Left cardiac atrium (tissue), 4 donors: ENCODE results near the gene FRYL. TPM values are rescaled to one million over a fixed set of nuclear protein-coding genes. Genes with fewer than 3 reads are reported as not detected.
A peak's percentile ranks its signal among the peaks of the same experiment; 100 is the strongest.
"Not testable (repeated sequence)": the region's sequence is repeated elsewhere in the genome, so short reads cannot be mapped to it uniquely, and the experiment has no call there.

ENCODE experiments used
- ATAC-seq, 2 donors: fragments of 200-7000 bp; cut with Tn5 transposase; one replicate each; pipeline ENCODE4 v1.9.1; 2020; ENCODE audit warnings: mild to moderate bottlenecking in 2 of 2, moderate library complexity in 2 of 2
- DNase-seq: peaks from one replicate; pipeline ENCODE4 v3.0.0-alpha.2; 2020
- intact Hi-C, 2 donors: fragments of 100-400 bp; cut with DNase I; formaldehyde crosslinking; loops; one replicate each; pipeline versions ENCODE4 v1.14.1 to v1.15.1; 2022 to 2023
- long read RNA-seq: library from polyadenylated mRNA; unstranded; transcript quantifications from one replicate; pipeline ENCODE4 v2.0.0, GENCODE V29; 2021
- total RNA-seq, 2 donors: library from RNA; stranded (reverse); fragmentation: NEBNext Ultra II Directional; extraction: Animal tissue kit (Norgen Biotek cat#: 25700); gene quantifications; one replicate each; pipeline ENCODE4 v1.2.1, GENCODE V29; 2021
- donor health status: DM: no; HTN: yes; CAD: no.
- donor health status: DM: no; HTN: yes; CAD: no; lungs with severe emphysema.
- donor health status: DM: yes; HTN: yes; CAD: no.
- donor health status: Dilated cardiomyopathy.

The FRYL gene
- total RNA-seq: 10 to 100 TPM; 38.8 to 41.3 TPM
- long read RNA-seq, partial matches to known transcripts: 1 of 5 reads
- long read RNA-seq, other reads (novel, unspliced or antisense): 4 of 5 reads

DNA sequence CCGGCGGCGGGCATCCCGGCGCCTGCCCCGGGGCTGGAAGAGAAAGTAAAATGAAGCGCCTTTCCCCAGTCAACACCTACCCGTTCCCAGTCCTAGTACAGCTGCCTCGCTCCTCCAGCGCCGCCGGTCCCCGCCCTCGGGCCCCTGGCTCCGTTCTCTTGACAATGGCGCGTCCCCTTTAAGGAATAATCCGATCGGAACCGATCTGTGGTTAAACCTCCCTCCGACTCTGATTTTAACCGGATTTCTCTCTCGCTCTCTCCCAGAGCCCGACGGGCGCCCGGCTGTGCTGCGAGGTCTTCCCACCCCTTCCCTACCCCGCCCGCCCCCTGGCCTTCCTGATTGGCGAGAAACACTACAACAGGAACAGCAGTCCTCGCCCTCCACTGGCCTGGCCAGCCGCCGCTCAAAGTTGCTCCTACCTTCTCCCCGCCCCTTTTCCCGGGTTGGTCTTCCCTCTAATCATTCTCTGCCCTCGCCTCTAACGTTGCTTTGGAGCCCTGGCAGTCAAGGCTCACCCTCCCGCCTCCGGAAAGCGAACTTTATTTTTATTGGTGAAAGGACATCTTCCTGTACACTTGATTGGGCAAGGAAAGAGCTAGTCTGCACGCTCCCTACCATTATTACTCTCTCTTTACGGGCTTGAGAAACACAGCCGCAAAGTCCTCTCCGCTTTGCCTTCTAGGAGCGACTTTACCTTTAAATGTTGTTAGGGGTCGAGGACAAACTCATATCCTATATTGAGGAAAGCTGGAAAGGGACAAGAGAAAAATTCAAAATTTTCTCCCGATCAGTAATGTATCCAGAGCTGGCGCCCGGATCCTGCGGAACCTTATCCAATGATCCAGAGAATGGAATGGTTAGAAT is at the start of gene FRYL:
TSS of gene FRYL (minus strand) at position 282 of the 867 bp plus-strand sequence. CDS start 145,869 bp downstream, outside the sequence.
- DNase-seq (peak; percentile 99), ATAC-seq (peak; percentile 93 to 96)
- intact Hi-C loops: loop anchor here (1.0 to 10.0 kb wide), 3 partner anchors 51 to 195 kb away; partner anchors contain the start of gene OCIAD1 (in 1 of the 2)

DNA sequence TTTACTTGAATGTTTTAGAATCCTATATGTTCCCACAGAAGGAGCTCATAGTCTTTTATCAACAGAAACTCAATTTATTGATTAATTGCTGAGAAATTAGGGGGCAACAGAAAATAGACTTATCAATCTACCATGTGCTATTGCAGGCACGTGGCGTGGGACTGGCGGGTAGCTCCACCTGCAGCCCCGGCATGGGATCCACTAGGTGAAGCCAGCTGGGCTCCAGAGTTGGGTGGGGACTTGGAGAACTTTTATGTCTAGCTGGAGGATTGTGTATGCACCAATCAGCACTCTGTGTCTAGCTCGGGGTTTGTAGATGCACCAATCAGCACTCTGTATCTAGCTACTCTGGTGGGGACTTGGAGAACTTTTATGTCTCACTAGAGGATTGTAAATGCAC is 47.5 kb upstream of the FRYL start:
- ATAC-seq (no peak), DNase-seq (no peak)
- intact Hi-C loops: no loop called here

DNA sequence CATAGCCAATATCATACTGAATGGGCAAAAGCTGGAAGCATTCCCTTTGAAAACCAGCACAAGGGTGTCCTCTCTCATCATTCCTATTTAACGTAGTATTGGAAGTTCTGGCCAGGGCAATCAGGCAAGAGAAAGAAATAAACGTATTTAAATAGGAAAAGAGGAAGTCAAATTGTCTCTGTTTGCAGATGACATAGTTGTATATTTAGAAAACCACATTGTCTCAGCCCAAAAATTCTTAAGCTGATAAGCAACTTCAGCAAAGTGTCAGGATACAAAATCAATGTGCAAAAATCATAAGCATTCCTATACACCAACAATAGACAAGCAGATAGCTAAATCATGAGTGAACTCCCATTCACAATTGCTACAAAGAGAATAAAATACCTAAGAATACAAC is 41.4 kb upstream of the FRYL start:
- intact Hi-C loops, DNase-seq, ATAC-seq: not testable (repeated sequence)

DNA sequence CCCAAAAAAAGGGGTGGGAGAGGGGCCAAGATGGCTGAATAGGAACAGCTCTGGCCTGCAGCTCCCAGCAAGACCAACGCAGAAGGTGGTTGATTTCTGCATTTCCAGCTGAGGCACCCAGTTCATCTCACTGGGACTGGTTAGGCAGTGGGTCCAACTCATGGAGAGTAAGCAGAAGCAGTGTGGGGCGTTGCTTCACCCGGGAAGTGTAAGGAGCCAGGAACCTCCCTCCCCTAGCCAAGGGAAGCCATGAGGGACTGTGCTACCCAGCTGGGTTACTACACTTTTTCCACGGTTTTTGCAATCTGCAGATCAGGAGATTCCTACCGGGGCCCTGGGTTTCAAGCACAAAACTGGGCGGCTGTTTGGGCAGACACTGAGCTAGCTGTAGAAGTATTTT is 36.9 kb upstream of the FRYL start:
- intact Hi-C loops: no loop called here
- DNase-seq (no peak), ATAC-seq (peak in 1 of 2 donors; percentile 34)

DNA sequence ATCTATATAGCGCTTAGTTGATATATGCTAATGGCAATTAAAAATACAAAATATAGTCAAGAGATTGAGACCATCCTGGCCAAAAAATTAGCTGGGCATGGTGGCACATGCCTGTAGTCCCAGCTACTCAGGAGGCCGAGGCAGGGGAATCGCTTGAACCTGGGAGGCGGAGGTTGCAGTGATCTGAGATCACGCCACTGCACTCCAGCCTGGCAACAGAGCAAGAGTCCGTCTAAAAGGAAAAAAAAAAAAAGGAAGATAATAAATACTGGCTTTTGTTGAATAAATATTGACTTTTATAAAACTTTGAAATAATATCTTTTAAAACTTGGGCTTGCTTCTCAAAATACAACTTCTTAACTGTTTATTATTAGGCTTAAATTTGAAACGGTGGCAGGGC is 36.2 kb upstream of the FRYL start:
- intact Hi-C loops: not testable (repeated sequence)

DNA sequence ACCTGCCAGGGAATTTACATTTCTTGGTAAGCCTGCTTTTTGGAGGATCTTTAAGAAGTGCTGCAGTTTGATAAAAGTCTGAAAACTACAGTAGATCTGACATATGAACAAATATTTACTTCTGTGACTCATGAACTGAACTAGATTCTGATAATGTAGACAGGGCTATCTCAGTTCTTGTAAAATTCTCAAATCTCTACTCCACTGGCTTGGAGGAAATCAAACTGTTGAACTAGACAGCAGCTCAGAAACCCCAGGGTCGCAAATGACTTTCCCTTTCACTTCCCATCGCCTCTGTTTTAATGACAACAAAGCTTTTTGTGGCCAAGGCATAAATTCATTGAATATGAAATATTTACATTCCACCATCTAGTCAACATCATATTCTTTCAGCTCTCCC is 35.4 kb upstream of the FRYL start:
- intact Hi-C loops: no loop called here
- ATAC-seq (no peak), DNase-seq (no peak)

More for the DNA sequence above, 36.2 kb upstream of the FRYL start:
- not testable (repeated sequence) for ATAC-seq, DNase-seq

DNA sequence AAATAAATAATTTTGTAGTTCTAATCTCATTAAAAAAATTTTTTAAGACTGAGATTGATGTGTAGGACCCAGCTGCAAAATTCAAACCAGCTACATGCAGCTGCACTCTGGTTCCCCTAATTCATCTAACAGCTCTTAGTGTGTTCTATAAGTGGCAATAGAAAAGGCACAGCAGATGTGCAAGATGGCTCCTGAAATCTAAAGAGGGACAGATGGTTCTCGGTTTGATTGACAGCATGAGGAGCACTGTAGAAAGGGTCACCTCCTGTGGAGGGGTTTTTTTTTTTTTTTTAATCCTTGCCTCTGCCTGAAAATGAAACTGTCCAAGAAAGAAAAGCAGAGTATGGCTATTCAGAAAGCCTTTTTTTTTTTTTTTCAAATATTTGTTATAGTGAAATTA is 33.9 kb upstream of the FRYL start:
- ATAC-seq: no peak
- intact Hi-C loops: no loop called here

DNA sequence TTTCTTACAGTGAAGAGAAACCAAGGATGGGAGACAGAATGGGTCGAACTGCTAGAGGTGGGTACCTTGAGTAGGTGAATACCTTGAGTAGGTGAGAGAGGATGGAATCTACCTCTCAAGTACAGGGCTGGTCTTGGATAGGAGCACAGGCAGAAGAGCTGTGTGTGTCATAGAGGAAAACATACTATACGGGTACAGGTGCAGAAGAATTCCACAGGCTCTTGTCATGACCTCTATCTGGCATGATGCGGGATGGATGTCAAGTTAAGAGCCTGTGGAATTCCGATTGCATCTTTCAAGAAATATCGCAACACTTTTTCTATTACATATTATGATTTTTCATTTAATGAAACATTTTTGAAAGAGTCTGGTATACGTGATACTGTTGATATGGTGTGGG is 32.8 kb upstream of the FRYL start:
- DNase-seq (no peak), ATAC-seq (no peak)
- intact Hi-C loops: no loop called here

More for the DNA sequence above, 33.9 kb upstream of the FRYL start:
- no peak for DNase-seq

DNA sequence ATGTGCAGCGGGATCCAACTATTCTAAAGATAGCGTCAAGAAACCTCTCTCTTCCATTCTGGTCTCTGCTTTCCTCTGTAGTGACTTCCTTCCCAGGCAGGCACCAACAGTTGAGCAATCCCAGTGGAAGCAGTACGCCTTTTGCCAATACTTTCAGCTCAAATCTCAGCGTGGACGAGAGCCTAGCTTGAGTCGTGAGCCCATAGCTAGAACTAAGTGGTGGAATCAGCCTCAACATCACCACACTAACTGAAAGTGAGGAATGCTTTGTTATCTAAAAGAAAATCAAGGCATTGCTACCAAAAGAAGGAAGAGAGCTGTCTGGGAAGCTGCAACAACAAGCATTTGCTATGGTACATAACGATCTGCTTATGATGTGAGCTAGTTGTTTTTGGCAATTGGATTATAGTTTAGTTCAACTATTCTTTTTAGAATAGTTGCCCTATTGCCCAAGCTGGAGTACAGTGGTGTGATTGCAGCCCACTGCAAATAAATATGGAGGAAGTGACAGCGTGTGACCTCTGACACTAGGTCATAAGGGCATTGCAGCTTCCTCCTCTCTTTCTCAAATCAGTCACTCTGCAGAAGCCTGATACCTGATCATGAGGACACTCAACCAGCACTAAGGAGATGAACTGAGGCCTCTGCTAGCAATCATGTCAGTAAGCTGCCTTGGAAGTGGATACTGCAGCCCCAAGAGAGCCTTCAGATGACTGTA is 24.7 kb upstream of the FRYL start:
- ATAC-seq: no peak
- no peak for DNase-seq
- intact Hi-C loops: no loop called here

DNA sequence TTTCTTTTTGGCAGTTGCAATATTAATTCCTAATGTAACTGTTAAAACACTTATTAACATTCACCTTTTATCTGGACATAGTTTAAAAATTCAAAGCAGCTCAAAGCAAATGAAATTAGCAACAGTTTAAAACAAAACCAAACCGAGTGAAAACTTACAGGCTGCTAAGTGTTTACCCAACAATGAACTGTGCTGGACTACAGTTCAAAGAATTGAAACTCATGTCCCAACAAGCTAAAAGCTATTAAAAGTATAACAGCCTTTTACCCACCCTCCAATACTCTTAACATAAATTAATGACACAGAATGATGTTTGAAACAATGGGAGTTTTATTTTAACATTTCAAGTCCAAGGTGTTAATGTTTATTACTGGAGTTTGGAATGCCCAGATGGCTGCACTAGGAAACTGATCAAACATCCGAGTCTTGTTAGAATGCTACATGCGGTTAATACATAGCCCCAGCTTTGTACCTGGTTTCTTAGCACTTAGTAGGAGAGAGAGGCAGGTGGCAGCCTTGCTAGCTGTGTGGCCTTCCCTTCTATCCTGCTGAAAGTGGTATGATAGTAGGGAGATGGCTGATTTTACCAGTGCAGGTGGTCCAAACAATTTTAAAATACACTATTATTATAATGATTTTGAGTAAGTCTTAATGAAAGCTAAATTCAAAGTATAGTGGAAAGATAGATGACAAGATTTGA is 21.1 kb upstream of the FRYL start:
- intact Hi-C loops: no loop called here
- DNase-seq (no peak), ATAC-seq (no peak)

DNA sequence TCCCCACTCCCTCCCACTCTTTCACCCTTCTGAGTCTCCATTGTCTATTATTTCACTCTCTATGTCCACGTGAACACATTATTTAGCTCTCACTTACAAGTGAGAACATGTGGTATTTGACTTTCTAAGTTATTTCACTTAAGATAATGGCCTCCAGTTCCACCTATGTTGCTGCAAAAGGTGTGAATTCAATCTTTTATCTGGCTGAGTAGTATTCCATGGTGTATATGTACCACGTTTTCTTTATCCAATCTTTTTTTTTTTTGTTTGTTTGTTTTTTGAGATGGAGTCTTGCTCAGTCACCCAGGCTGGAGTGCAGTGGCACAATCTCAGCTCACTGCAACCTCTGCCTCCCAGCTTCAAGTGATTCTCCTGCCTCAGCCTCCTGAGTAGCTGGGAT is 20.1 kb upstream of the FRYL start:
- ATAC-seq, intact Hi-C loops, DNase-seq: not testable (repeated sequence)

DNA sequence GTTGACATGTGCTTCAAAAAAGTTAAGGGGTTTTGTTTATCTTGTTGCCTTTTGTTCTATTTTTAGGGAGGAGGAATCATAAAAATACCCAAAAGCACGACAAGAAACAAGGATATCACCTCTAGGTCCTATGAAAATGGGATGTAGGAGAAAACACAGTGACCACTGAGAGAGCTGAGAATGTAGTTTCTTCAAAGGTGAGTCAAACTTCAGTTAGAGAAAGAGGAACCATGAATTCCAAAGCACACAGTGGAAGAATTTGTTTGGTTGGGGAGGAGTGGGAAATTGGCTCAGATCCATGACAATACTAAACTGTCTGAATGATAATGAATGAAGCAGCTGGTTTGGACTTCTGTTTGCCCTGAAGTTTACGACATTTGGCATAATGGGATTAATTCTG is 19.1 kb upstream of the FRYL start:
- intact Hi-C loops: no loop called here
- ATAC-seq (no peak), DNase-seq (no peak)

DNA sequence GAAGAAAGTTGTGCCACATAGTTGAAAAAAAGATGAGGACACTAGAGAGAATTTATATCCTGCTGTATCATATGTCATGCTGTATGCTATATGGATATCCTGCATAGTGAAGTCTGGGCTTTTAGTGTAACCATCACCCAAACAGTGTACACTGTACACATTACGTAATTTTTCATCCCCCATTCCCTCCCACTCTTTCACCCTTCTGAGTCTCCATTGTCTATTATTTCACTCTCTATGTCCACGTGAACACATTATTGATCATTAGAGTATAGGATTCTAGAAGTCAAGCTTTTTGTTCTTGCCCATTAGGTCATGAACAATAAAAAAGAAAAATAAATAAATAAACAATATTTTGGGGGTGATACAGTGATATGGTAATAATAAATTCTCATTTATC is 18.0 kb upstream of the FRYL start:
- ATAC-seq (no peak), DNase-seq (no peak)
- intact Hi-C loops: no loop called here

DNA sequence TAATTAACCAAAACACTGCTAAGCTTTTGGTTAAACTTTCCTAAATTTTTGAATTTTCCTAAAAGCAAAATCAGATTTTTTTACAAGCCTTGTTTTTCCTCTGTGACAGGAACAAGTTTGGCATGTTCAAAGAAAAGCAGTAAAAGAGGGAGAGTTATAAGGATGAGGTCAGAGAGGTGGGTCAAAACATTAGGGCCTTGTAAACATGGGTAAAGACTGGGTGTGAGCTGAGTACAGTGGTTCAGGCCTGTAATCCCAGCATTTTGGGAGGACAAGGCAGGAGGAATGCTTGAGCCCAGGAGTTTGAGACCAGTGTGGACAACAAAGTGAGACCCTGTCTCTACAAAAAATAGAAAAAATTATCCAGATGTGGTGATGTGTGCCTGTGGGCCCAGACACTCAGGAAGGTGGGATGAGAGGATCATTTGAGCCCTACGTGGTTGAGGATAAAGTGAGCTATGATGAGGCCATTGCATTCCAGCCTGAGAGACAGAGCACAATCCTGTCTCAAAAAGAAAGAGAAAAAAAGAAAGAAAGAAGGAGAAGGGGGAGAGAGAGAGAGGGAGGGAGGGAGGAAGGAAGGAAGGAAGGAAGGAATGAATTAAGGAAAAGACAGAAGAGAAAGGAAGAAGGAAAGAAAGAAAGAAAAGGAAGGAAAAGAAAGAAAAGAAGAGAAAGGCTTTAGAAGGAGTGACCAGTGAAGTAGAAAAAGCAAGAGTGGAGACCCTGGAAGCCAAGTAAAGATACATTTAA is 17.0 kb upstream of the FRYL start:
- intact Hi-C loops: no loop called here
- no peak for ATAC-seq
- DNase-seq: no peak

DNA sequence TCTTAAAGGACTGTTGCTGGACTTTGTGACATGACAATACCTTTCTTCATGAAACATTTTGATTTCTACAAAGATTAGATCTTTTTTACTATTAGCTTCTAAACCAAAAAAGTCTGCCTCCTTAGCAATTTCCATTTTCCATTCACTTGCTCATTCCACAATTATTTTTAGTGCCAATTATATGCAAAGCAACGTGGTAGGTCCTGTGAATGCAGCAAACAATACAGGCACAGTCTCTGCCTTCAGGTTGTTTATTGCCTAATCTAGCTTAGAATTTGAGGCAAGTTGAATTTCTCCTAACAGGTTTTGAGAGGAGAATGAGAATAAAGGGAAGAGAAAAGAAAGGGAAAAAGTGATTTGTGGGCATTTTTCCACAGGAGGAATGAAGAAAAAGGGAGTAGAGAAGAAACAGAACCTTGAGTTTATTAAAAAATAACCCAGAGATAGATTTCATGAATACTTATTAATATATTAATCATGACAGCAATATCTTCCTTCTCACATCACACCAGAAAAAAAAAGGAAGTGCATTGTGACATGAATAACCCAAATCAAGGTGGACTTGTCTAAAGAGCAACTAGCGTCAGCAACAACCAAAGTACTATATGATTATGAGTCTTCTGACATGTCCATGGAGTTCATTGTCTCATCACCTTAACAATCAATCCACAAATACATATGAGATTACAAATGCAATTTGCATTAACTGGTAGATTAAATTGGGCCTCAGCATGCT is 16.3 kb upstream of the FRYL start:
- ATAC-seq (no peak), DNase-seq (no peak)
- intact Hi-C loops: no loop called here

DNA sequence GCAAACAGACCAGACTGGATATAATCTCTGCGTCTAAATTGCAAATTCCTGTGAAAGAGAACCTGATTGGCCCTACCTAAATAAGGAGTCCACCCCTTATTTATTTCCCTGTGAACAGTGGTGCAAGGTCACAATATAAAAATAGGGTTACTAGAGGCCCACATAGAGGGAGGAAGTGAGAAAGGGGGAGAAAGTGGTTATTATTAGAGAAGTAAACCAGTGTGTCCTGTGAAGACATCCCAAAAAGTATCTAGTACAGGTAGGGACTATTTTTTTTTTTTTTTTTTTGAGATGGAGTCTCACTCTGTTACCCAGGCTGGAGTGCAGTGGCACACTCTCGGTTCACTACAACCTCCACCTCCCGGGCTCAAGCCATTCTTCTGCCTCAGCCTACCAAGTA is 15.0 kb upstream of the FRYL start:
- intact Hi-C loops: no loop called here
- no peak for ATAC-seq
- DNase-seq: no peak

DNA sequence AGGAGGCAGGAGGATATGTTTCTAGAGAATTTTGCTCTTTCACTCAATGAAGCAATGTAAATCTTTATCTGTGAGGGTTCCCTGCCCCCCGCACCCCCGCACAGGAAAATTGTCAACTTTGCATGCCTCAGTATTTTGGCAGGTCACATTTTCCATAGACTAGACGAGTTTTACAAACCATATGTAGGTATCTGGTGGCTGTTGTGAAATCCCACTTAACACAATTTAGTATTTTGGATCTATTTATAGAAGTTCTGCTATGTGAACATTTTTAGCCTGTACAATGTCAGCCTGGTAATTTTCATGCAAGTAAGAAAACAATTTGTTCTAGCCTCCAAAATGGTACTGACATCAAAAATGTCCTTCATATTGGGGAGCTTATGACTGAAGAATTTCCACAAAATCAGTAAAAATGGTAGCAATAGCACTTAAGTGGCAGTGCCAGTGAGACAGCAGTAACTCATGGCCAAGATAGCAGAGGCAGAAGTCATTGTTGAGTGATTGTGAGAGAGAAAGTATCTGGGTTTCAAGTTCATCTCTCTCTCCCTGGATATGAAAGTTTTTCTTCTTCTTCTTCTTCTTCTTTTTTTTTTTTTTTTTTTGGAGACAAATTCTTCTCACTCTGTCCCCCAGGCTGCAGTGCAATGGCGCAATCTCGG is 12.4 kb upstream of the FRYL start:
- DNase-seq (no peak), ATAC-seq (peak in 1 of 2 donors; percentile 23)
- intact Hi-C loops: no loop called here

DNA sequence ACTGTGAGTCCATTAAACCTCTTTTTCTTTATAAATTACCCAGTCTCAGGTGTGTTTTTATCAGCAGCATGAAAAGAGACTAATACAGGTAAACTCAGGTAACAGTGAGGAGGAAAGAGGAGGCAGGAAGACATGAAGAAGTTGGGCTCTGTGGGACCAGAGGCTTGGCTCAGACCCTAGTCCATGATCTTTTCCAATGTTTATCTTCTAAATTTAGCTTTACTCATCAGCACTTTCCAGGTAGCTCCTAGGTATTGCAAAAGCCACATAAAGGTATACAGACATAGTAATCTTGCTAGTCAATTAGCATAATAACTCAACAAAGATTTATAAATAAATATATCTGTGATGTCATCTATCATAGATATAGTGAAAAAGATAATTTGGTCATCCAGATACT is 11.2 kb upstream of the FRYL start:
- intact Hi-C loops: no loop called here
- DNase-seq: no peak
- ATAC-seq: no peak
